Body of pancreas (tissue), 4 donors: ENCODE measurements around the gene GALNT5. TPM values are rescaled to one million over a fixed set of nuclear protein-coding genes. Genes with fewer than 3 reads are reported as not detected.

ENCODE experiments used
- ATAC-seq: fragments of 150-250 bp; one replicate; pipeline ENCODE4 v1.9.1; 2016
- DNase-seq, 4 donors: peaks; one replicate each; pipeline ENCODE4 v3.0.0-alpha.2; 2019
- H3K27ac ChIP-seq, 4 donors: fragments of 200-600 bp; sonication (generic); 1 replicate in 3 of 4; 2 replicates in 1 of 4; pipeline versions ENCODE4 v1.5.1 to v1.6.1; 2016 to 2019; ENCODE audit warnings: mild to moderate bottlenecking in 1 of 4, mixed read lengths in 1 of 4, moderate library complexity in 1 of 4
- H3K27me3 ChIP-seq, 2 donors: fragments of 200-600 bp; sonication (generic); one replicate each; pipeline ENCODE4 v1.6.0; 2016; ENCODE audit warnings: mild to moderate bottlenecking in 1 of 2
- H3K36me3 ChIP-seq, 2 donors: fragments of 200-600 bp; sonication (generic); replicated peaks in 1 of 2; 2 replicates each; pipeline ENCODE4 v1.5.1; 2016; ENCODE audit warnings: low read depth in 2 of 2; ENCODE audit not compliant: insufficient read depth in 1 of 2
- H3K4me1 ChIP-seq: fragments of 200-600 bp; sonication (generic); one replicate; pipeline ENCODE4 v1.6.0; 2016
- H3K4me3 ChIP-seq, 2 donors: fragments of 200-600 bp; sonication (generic); 1 replicate in 1 of 2; 2 replicates in 1 of 2; pipeline ENCODE4 v1.5.1; 2016 to 2019
- H3K9me3 ChIP-seq, 3 donors: fragments of 200-600 bp; sonication (generic); 1 replicate in 2 of 3; 2 replicates in 1 of 3; pipeline ENCODE4 v1.5.1; 2016
- CTCF ChIP-seq, 7 experiments: fragments of 450-650 bp in 4 of 7; fragments of 200-600 bp in 3 of 7; sonication (generic) in 3 of 7; IDR thresholded peaks; one replicate each; pipeline ENCODE4 v1.5.1; 2016 to 2019; ENCODE audit warnings: antibody characterized with exemption in 7 of 7
- POLR2A ChIP-seq, 3 donors: fragments of 450-650 bp; IDR thresholded peaks; one replicate each; pipeline ENCODE4 v1.6.1; 2016; ENCODE audit warnings: antibody characterized with exemption in 3 of 3, mild to moderate bottlenecking in 2 of 3
- WGBS, 2 donors: methylation state at CpG; one replicate each; pipeline ENCODE4 v1.1.5; 2017; 5-methylcytosine and 5-hydroxymethylcytosine counted together
- intact Hi-C: fragments of 100-400 bp; cut with DNase I; formaldehyde crosslinking; loops from one replicate; pipeline ENCODE4 v1.15.1; 2023
- total RNA-seq, 2 donors: library from RNA; depleted of rRNA; stranded (reverse); fragments of >200 nt; gene quantifications; one replicate each; pipeline ENCODE4 v1.1.0, GENCODE V29; 2016

Gene GALNT5
- 1 to 10 TPM in 1 of 2 donors, not detected in 1; 3.1 TPM for total RNA-seq

- no peak within 1 kb of the TSS for H3K4me3 ChIP-seq
- peak; percentile 52 for ATAC-seq
- 16% methylated on average over 13 to 15 of the region's 15 CpGs for WGBS, 2 donors
- H3K9me3 ChIP-seq = no peaks in the 10 kb centered on the region
- intact Hi-C loops = no loop called here
- H3K27me3 ChIP-seq = no peaks in the 10 kb centered on the region
- H3K27ac ChIP-seq = no peak within 1 kb of the TSS
- TF ChIP-seq CTCF (IDR thresholded peaks at IDR 0.05) = no peak
- no peak for TF ChIP-seq POLR2A (IDR thresholded peaks at IDR 0.05)
- DNase-seq = peak; percentile 2 to 24 (median 16)
- no peaks in the 10 kb centered on the region for H3K36me3 ChIP-seq
- H3K4me1 ChIP-seq = no peaks in the 10 kb centered on the region
Measured at GRCh38 chr2:157257312-157258252, at the start of gene GALNT5. Gene GALNT5 (plus strand): TSS chr2:157257705. CDS start chr2:157258083, 378 bp downstream.

GRCh38 chr2:157216286-157216965 lies 41.1 kb upstream of the GALNT5 start:
- Histone ChIP-seq H3K27ac (no peak overlapping the region), H3K27me3 (no peaks in the 10 kb centered on the region), H3K9me3 (no peaks in the 10 kb centered on the region), H3K4me3 (no peak overlapping the region), H3K4me1 (no peaks in the 10 kb centered on the region), H3K36me3 (no peaks in the 10 kb centered on the region)
- DNase-seq = no peak
- ATAC-seq = no peak
- intact Hi-C loops = no loop called here
- TF ChIP-seq CTCF (IDR thresholded peaks at IDR 0.05) = no peak
- no peak for TF ChIP-seq POLR2A (IDR thresholded peaks at IDR 0.05)

- H3K27me3 ChIP-seq = no peaks in the 10 kb centered on the region
- no peaks in the 10 kb centered on the region for H3K4me1 ChIP-seq
- no peaks in the 10 kb centered on the region for H3K36me3 ChIP-seq
- H3K4me3 ChIP-seq = no peak overlapping the region
- no peaks in the 10 kb centered on the region for H3K9me3 ChIP-seq
- DNase-seq (no peak), ATAC-seq (no peak)
- no peak overlapping the region for H3K27ac ChIP-seq
- TF ChIP-seq CTCF (IDR thresholded peaks at IDR 0.05) (no peak), POLR2A (IDR thresholded peaks at IDR 0.05) (no peak)
- intact Hi-C loops = no loop called here
- 85 to 88% methylated on average over 2 of the region's 2 CpGs for WGBS, 2 donors
Measured at GRCh38 chr2:157217409-157217808, 40.1 kb upstream of the GALNT5 start.

GRCh38 chr2:157218911-157219310 lies 38.6 kb upstream of the GALNT5 start:
- no peaks in the 10 kb centered on the region for H3K9me3 ChIP-seq
- DNase-seq = no peak
- intact Hi-C loops = no loop called here
- H3K36me3 ChIP-seq = no peaks in the 10 kb centered on the region
- H3K27ac ChIP-seq = no peak overlapping the region
- ATAC-seq = no peak
- no peak overlapping the region for H3K4me3 ChIP-seq
- H3K4me1 ChIP-seq = no peaks in the 10 kb centered on the region
- no peak for TF ChIP-seq POLR2A (IDR thresholded peaks at IDR 0.05)
- TF ChIP-seq CTCF (IDR thresholded peaks at IDR 0.05) = no peak
- WGBS, 2 donors = 49 to 56% methylated on average over 2 of the region's 2 CpGs
- H3K27me3 ChIP-seq = no peaks in the 10 kb centered on the region
